ENCODE results near the gene RASSF6.

- TF ChIP-seq EZH2 (IDR thresholded peaks at IDR 0.05) (no peak), CTCF (IDR thresholded peaks at IDR 0.05) (no peak), EZH2phosphoT487 (IDR thresholded peaks at IDR 0.05) (no peak)
These were observed 40.6 kb upstream of the RASSF6 start for GRCh38 chr4:73660808-73661207.

Measured in neural progenitor cell (in vitro differentiated cells).